HG02938 (cell line): ENCODE measurements around the gene SFMBT2.

ENCODE experiments used
- ATAC-seq: cut with Tn5 transposase; IDR thresholded peaks from one replicate; pipeline ENCODE4 v1.9.1; 2021; ENCODE audit warnings: mild to moderate bottlenecking, moderate library complexity; ENCODE audit not compliant: unreplicated experiment

Gene SFMBT2

GRCh38 chr10:7117177-7117799, 293.5 kb downstream of the SFMBT2 start:
- no peak for ATAC-seq

DNA sequence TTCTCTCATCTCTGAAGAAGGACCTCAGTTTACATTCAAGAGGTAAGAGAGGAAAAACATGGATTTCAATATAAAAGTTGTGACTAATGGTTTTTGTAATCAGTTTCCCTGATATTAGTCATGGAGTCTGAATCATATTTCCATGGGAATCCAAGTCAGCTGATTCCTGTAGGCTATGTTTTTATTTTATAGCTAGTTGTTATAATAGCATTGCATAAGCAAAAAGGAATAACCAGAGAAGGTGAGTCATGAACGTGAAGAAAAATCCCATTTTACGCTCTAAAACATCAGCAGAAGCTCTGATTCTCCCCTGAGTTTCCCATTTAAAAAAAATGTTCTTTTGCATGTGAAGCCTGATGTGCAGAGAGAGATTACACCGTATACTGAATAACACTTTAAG, 299.3 kb downstream of the SFMBT2 start:
- no peak for ATAC-seq

- ATAC-seq = no peak
Measured at GRCh38 chr10:7111089-7111488, 299.7 kb downstream of the SFMBT2 start.
